Measurements from ENCODE around the gene NSL1.
"Not testable (repeated sequence)": the region's sequence is repeated elsewhere in the genome, so short reads cannot be mapped to it uniquely, and the experiment has no call there.

DNA sequence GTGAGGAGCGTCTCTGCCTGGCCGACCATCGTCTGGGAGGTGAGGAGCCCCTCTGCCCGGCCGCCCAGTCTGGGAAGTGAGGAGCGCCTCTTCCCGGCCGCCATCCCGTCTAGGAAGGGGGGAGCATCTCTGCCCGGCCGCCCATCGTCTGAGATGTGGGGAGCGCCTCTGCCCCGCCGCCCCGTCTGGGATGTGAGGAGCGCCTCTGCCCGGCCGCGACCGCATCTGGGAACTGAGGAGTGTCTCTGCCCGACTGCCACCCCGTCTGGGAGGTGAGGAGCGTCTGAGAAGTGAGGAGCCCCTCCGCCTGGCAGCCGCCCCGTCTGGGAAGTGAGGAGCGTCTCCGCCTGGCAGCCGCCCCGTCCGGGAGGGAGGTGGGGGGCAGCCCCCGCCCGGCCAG, 66.9 kb downstream of the NSL1 start:
- not testable (repeated sequence) for TF ChIP-seq CTCF (conservative IDR thresholded peaks at IDR 0.05 in 1 of 2, IDR thresholded peaks at IDR 0.05 in 1 of 2; ENCODE audit: low read depth in 1 of 2, low read length in 2 of 2); EZH2 (IDR thresholded peaks at IDR 0.05; ENCODE audit: low read length, missing control alignments)

All from fibroblast of lung (primary cell).